ENCODE data around the gene SEMA4D. TPM values are rescaled to one million over a fixed set of nuclear protein-coding genes. Genes with fewer than 3 reads are reported as not detected.
"Not testable (repeated sequence)": the region's sequence is repeated elsewhere in the genome, so short reads cannot be mapped to it uniquely, and the experiment has no call there.

SEMA4D gene
- total RNA-seq, 2 donors from 2014 or later = 169 to 237 TPM

DNA sequence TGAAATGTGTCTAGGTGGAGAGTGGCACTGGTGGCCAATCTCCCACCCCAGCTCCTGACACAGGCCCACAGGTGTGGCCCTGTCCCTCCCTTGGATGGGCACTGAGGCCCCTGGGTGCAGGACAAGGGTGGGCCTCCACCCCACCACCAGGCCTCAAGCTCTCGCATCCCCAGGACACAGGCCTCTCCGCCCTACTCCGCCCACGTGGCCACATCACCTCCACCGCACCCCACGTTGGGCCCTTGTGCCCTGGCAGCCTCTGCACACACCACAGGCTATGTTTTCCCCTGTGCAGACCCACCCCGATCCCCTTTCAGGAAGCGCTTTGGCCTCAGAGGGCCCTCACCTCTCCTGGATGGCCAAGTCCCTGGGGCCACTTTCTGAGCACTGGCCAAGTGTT, 124.9 kb downstream of the SEMA4D start:
- H3K9me3 Mint-ChIP-seq = no peaks in the 10 kb centered on the region
- H3K27me3 Mint-ChIP-seq = no peaks in the 10 kb centered on the region
- H3K36me3 Mint-ChIP-seq = no peaks in the 10 kb centered on the region
- peak overlapping the region; percentile 76 to 87 for H3K27ac Mint-ChIP-seq
- peak; percentile 4 to 29 for ATAC-seq
- peaks cover 39% of the 10 kb centered on the region in 2 donors for H3K4me1 Mint-ChIP-seq (ENCODE audit: low read depth in 2 of 2)
- no peak for DNase-seq (ENCODE audit: low spot score)
- H3K4me3 Mint-ChIP-seq = peak overlapping the region; percentile 7

DNA sequence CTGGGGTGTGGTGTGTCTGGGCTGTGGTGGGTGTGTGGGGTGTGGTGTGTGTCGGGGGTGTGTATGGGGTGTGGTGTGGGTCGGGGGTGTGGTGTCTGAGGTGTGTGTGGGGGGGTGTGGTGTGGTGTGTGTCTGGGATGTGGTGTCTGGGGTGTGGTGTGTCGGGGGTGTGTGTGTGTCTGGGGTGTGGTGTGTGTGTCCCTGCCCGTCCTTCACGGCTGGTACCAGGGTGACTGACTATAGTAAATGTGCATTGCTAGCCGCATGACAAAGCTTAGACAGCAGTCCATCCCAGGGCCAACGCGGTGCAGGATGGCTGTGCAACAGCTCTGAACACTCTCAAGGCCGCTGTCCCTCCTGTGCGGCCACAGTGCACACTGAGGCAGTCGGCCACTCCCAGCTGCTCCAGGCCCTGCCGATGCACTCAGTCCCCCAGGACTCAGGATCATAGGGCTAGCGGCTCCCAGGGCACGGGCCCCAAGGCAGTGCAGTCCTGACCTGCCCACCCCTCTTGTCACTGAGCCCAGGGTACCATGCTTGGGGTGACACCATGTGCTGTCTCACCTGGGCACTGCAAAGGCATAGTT, 125.6 kb downstream of the SEMA4D start:
- ATAC-seq = peak; percentile 45 to 54
- peak overlapping the region; percentile 56 to 76 for H3K27ac Mint-ChIP-seq

GRCh38 chr9:89371791-89372190, 126.1 kb downstream of the SEMA4D start:
- DNase-seq (ENCODE audit: low spot score) = not testable (repeated sequence)

More for the DNA sequence above, 125.6 kb downstream of the SEMA4D start:
- Mint-ChIP-seq H3K27me3 (no peaks in the 10 kb centered on the region), H3K4me3 (no peak overlapping the region), H3K36me3 (no peaks in the 10 kb centered on the region), H3K4me1 (ENCODE audit: low read depth in 2 of 2) (peaks cover 35 to 39% of the 10 kb centered on the region in 2 donors), H3K9me3 (no peaks in the 10 kb centered on the region)
- no peak for DNase-seq (ENCODE audit: low spot score)

DNA sequence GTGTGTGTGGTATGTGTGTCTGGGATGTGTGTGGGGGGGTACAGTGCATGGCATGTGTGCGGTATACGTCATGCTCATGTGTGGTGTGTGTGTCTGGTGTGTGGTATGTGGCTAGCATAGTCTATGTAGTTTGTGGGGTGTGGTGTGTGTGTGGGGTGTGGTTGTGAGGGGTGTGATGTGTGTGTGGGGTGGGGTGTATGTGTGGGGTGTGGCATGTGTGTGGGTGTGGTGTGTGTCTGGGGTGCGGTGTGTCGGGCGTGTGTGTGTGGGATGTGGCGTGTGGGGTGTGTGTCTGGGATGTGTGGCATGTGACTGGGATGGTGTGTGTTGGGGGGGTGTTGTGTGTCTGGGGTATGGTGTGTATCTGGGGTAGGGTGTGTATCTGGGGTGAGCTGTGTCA, 127.3 kb downstream of the SEMA4D start:
- DNase-seq (ENCODE audit: low spot score) = no peak
- Mint-ChIP-seq H3K4me1 (ENCODE audit: low read depth in 2 of 2) (peaks cover 21 to 33% of the 10 kb centered on the region in 2 donors), H3K9me3 (no peaks in the 10 kb centered on the region), H3K27ac (no peak overlapping the region), H3K4me3 (no peak overlapping the region), H3K36me3 (no peaks in the 10 kb centered on the region), H3K27me3 (no peaks in the 10 kb centered on the region)
- ATAC-seq = no peak

More at GRCh38 chr9:89371791-89372190, 126.1 kb downstream of the SEMA4D start:
- not testable (repeated sequence) for H3K36me3 Mint-ChIP-seq, ATAC-seq, H3K4me3 Mint-ChIP-seq, H3K9me3 Mint-ChIP-seq, H3K27me3 Mint-ChIP-seq, H3K27ac Mint-ChIP-seq
- peaks cover 32 to 37% of the 10 kb centered on the region in 2 donors for H3K4me1 Mint-ChIP-seq (ENCODE audit: low read depth in 2 of 2)

DNA sequence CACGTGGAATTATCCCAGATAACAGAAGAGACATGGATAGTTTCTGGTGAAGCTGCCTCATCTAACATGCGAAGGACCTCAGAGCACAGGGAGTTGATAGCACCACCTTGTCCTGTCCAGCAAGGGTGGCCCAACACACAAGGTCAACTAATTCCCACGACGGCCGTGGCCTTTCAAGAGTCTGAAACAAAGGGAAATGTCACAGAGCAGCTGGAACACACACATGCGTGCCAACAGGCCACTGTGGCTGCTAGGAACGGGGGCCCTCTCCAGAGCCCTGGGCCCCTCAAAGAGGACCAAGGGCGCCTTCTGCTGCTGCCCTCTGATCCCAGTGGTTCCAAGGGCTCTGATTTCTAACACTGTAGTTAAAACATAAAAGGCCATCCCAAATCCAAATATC, 128.9 kb downstream of the SEMA4D start:
- DNase-seq (ENCODE audit: low spot score) (no peak), ATAC-seq (no peak)
- Mint-ChIP-seq H3K27me3 (no peaks in the 10 kb centered on the region), H3K9me3 (no peaks in the 10 kb centered on the region), H3K4me1 (ENCODE audit: low read depth in 2 of 2) (peaks cover 8 to 22% of the 10 kb centered on the region in 2 donors), H3K27ac (no peak overlapping the region), H3K36me3 (no peaks in the 10 kb centered on the region), H3K4me3 (no peak overlapping the region)

DNA sequence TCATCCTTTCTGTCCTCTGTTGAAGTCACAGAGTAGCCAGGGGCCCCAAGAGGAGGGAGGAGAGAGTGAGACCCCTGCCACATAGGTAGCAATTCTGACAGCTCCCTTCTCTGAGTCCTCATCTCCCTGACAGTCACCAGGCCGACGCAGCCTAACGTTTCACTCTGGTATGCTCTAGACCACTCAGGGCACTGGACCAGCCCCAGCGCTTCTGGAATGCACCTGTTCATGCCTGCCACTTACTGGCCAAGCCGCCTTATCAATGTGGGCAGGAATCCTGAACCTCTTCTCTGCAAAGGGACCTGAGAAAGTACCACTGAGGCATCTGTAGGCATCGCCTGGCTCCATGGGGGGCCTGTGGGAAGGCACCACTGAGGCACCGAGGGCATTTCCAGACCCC, 129.4 kb downstream of the SEMA4D start:
- Mint-ChIP-seq H3K4me3 (no peak overlapping the region), H3K36me3 (no peaks in the 10 kb centered on the region), H3K4me1 (ENCODE audit: low read depth in 2 of 2) (peaks cover 7 to 19% of the 10 kb centered on the region in 2 donors), H3K27ac (no peak overlapping the region), H3K27me3 (no peaks in the 10 kb centered on the region), H3K9me3 (no peaks in the 10 kb centered on the region)
- DNase-seq (ENCODE audit: low spot score) (no peak), ATAC-seq (no peak)

GRCh38 chr9:89367726-89368437, 130.0 kb downstream of the SEMA4D start:
- Mint-ChIP-seq H3K36me3 (no peaks in the 10 kb centered on the region), H3K27me3 (no peaks in the 10 kb centered on the region), H3K4me1 (ENCODE audit: low read depth in 2 of 2) (peaks cover under 1 to 13% of the 10 kb centered on the region in 2 donors), H3K4me3 (no peak overlapping the region), H3K9me3 (no peaks in the 10 kb centered on the region), H3K27ac (no peak overlapping the region)
- ATAC-seq = no peak
- DNase-seq (ENCODE audit: low spot score) = no peak

GRCh38 chr9:89367281-89367680, 130.6 kb downstream of the SEMA4D start:
- Mint-ChIP-seq H3K36me3 (no peaks in the 10 kb centered on the region), H3K27ac (peak overlapping the region in 1 of 2 donors; percentile 64), H3K27me3 (no peaks in the 10 kb centered on the region), H3K4me1 (ENCODE audit: low read depth in 2 of 2) (peaks cover 0 to 9% of the 10 kb centered on the region in 2 donors), H3K9me3 (no peaks in the 10 kb centered on the region), H3K4me3 (no peak overlapping the region)
- DNase-seq (ENCODE audit: low spot score) (no peak), ATAC-seq (no peak)

GRCh38 chr9:89366711-89367110, 131.2 kb downstream of the SEMA4D start:
- DNase-seq (ENCODE audit: low spot score) (no peak), ATAC-seq (no peak)
- no peaks in the 10 kb centered on the region for H3K9me3 Mint-ChIP-seq
- H3K4me1 Mint-ChIP-seq (ENCODE audit: low read depth in 2 of 2) = peaks cover 0 to 7% of the 10 kb centered on the region in 2 donors
- peak overlapping the region in 1 of 2 donors; percentile 64 for H3K27ac Mint-ChIP-seq
- no peaks in the 10 kb centered on the region for H3K27me3 Mint-ChIP-seq
- no peak overlapping the region for H3K4me3 Mint-ChIP-seq
- H3K36me3 Mint-ChIP-seq = no peaks in the 10 kb centered on the region

DNA sequence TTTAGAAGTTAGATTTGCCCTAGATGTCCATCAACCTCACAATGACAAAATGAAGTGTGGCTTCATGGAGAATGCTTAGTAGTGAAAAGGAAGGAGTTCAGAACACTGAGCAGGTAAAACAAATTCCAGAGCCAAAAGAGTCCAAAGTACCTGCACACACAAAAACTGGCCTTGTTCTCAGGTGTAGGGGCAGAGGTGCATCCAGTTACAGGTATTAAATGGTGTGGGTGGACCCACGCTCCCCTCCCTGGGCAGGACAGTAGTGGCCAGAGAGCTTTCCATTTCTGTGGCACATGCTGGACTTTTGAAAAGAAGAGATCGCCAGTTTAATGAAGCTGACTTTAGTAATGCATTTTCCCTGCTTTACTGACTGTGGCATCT, 132.4 kb downstream of the SEMA4D start:
- Mint-ChIP-seq H3K4me3 (no peak overlapping the region), H3K27me3 (no peaks in the 10 kb centered on the region), H3K36me3 (peaks cover 12% of the 10 kb centered on the region), H3K4me1 (ENCODE audit: low read depth in 2 of 2) (peaks cover 1 to 8% of the 10 kb centered on the region in 2 donors), H3K9me3 (no peaks in the 10 kb centered on the region), H3K27ac (no peak overlapping the region)
- ATAC-seq (no peak), DNase-seq (ENCODE audit: low spot score) (no peak)

DNA sequence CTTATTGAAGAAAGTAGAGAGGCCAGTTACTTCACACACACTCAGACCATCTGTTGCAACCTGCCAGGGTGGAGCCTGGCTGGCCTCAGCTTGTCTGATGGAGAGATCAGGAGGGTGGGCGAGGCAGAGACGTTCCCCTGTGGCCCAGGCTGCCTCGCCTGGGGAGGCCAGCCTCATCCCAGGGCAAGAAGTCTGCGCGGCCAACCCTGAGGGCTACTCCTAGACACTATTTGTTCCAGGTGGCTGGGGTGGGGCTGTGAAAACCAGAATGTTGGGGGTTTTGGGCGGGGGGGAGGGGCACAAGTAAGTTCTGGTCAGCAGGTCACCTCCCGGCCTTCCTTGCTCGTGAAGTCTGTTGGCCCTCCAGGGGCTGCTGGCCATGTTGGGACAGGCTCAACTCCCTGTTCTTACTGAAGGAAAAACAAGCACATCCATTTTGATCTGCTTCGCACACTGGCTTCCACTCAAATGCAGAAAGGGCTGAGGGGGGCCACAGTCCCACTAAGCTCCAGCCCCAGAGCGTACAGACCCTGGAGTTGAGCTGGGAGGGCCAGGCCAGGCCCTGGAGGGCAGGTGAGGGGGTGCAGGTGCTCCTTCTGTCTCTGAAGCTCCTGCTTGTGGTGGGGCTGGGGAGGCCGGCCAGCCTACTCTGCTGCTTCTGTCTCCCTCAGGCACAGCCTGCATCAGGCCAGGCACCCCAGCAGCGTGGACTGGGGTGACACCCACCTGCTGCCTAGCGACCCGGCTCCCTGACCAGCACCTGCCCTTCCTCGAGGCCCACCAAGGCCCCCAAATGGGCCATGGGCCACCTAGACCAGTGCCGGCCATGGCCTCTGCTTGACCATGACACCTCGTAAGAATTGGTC, 133.0 kb downstream of the SEMA4D start:
- no peak overlapping the region for H3K4me3 Mint-ChIP-seq
- H3K4me1 Mint-ChIP-seq (ENCODE audit: low read depth in 2 of 2) = peaks cover 6 to 12% of the 10 kb centered on the region in 2 donors
- H3K36me3 Mint-ChIP-seq = peaks cover 14% of the 10 kb centered on the region
- H3K9me3 Mint-ChIP-seq = no peaks in the 10 kb centered on the region
- no peak overlapping the region for H3K27ac Mint-ChIP-seq
- DNase-seq (ENCODE audit: low spot score) (no peak), ATAC-seq (peak in 1 of 2 donors; percentile 3)
- no peaks in the 10 kb centered on the region for H3K27me3 Mint-ChIP-seq

DNA sequence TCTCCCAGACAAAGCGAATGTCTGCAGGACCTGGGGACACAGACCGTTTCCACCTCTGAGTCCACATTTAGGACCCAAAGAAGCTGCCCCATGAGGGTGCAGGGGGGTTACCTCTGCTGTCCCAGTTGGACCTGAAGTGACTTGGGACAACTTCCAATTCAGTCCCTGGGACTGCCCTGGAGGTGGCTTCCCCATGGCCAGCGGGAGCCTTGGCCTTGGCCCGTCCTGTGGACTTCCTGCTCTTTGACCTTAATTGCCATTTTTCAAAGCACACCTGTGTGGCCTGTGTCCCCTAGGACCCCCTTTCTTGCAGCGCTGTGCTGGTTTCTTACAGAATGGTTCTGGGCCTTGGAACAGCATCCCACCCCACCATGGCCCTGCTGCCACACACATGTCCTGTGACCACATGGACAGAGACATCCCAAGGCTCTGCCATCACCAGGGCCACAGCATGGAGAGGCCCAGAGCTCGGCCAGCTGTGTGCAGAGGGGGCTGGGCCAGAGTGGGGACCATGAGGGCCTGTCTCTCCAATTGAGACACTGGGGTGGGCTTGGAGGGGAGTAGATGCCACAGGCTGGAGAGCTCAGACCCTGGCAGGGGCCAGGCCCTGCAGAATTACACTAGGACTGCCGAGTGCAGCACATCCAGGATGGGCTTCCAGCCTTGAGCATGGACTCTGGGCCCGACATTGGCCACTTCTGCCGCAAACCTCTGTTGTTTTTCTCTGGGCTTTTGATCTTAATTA, 133.8 kb downstream of the SEMA4D start:
- ATAC-seq (no peak), DNase-seq (ENCODE audit: low spot score) (no peak)
- H3K27me3 Mint-ChIP-seq = no peaks in the 10 kb centered on the region
- H3K9me3 Mint-ChIP-seq = no peaks in the 10 kb centered on the region
- no peak overlapping the region for H3K4me3 Mint-ChIP-seq
- H3K4me1 Mint-ChIP-seq (ENCODE audit: low read depth in 2 of 2) = peaks cover 8 to 15% of the 10 kb centered on the region in 2 donors
- H3K27ac Mint-ChIP-seq = no peak overlapping the region
- peaks cover 14% of the 10 kb centered on the region for H3K36me3 Mint-ChIP-seq

- Mint-ChIP-seq H3K27me3 (no peaks in the 10 kb centered on the region), H3K9me3 (no peaks in the 10 kb centered on the region), H3K36me3 (peaks cover 14% of the 10 kb centered on the region), H3K4me3 (no peak overlapping the region), H3K27ac (peak overlapping the region in 1 of 2 donors; percentile 68), H3K4me1 (ENCODE audit: low read depth in 2 of 2) (peaks cover 8 to 11% of the 10 kb centered on the region in 2 donors)
- DNase-seq (ENCODE audit: low spot score) (no peak), ATAC-seq (no peak)
Measured at GRCh38 chr9:89363311-89363670, 134.6 kb downstream of the SEMA4D start.

All from natural killer cell treated with Interleukin-12 subunit alpha and Interleukin-12 subunit beta and Interleukin-15 and Interleukin-18, amount 100 ng/mL, for 72 hours (primary cell).